Neural progenitor cell (in vitro differentiated cells): ENCODE results near the gene COMMD8. TPM values are rescaled to one million over a fixed set of nuclear protein-coding genes. Genes with fewer than 3 reads are reported as not detected.

Experiments used
- DNase-seq: peaks from one replicate; pipeline ENCODE4 v3.0.0-alpha.2; 2016; ENCODE audit warnings: low spot score
- H2AFZ ChIP-seq: fragments of 200-600 bp; sonication (generic); replicated peaks from 2 replicates; pipeline ENCODE4 v1.6.1; 2016; ENCODE audit warnings: antibody characterized with exemption
- H3F3A ChIP-seq: fragments of 200-600 bp; sonication (generic); 2 replicates; pipeline ENCODE4 v1.6.1; 2016; ENCODE audit warnings: antibody characterized with exemption, low read depth
- H3K27ac ChIP-seq: fragments of 200-600 bp; sonication (generic); 2 replicates; pipeline ENCODE4 v1.5.1; 2016; ENCODE audit warnings: mild to moderate bottlenecking
- H3K27me3 ChIP-seq: fragments of 200-600 bp; sonication (generic); 2 replicates; pipeline ENCODE4 v1.6.1; 2016; ENCODE audit warnings: mild to moderate bottlenecking, moderate library complexity
- H3K36me3 ChIP-seq: fragments of 200-600 bp; sonication (generic); 2 replicates; pipeline ENCODE4 v1.5.1; 2016
- H3K4me1 ChIP-seq: fragments of 200-600 bp; sonication (generic); 2 replicates; pipeline ENCODE4 v1.6.1; 2016; ENCODE audit warnings: mixed run types
- H3K4me2 ChIP-seq: fragments of 200-600 bp; sonication (generic); 2 replicates; pipeline ENCODE4 v1.6.1; 2016
- H3K4me3 ChIP-seq: fragments of 200-600 bp; sonication (generic); 2 replicates; pipeline ENCODE4 v1.5.1; 2016
- H3K79me2 ChIP-seq: fragments of 200-600 bp; sonication (generic); 2 replicates; pipeline ENCODE4 v1.6.1; 2016; ENCODE audit warnings: low read depth
- H3K9ac ChIP-seq: fragments of 200-600 bp; sonication (generic); 2 replicates; pipeline ENCODE4 v1.6.1; 2016
- H3K9me3 ChIP-seq: fragments of 200-600 bp; sonication (generic); 2 replicates; pipeline ENCODE4 v1.5.1; 2016; ENCODE audit warnings: low read depth
- H4K20me1 ChIP-seq: fragments of 200-600 bp; sonication (generic); 2 replicates; pipeline ENCODE4 v1.6.1; 2016; ENCODE audit warnings: low read depth
- H3K27ac Mint-ChIP-seq: 3 replicates; pipeline ENCODE4 v1.8.0; 2021; ENCODE audit warnings: mixed read lengths
- H3K27me3 Mint-ChIP-seq: 2 replicates; pipeline ENCODE4 v1.8.0; 2022; ENCODE audit warnings: low read depth, mild to moderate bottlenecking, inconsistent platforms, moderate library complexity, mixed read lengths; ENCODE audit not compliant: insufficient read depth
- H3K36me3 Mint-ChIP-seq: 3 replicates; pipeline ENCODE4 v1.8.0; 2021; ENCODE audit warnings: mixed read lengths
- H3K4me1 Mint-ChIP-seq: 3 replicates; pipeline ENCODE4 v1.8.0; 2021; ENCODE audit warnings: mixed read lengths
- H3K4me3 Mint-ChIP-seq: 3 replicates; pipeline ENCODE4 v1.8.0; 2021; ENCODE audit warnings: mild to moderate bottlenecking, moderate library complexity, mixed read lengths
- H3K9me3 Mint-ChIP-seq: 3 replicates; pipeline ENCODE4 v1.8.0; 2020; ENCODE audit warnings: mixed read lengths
- EZH2 ChIP-seq: fragments of 200-600 bp; sonication (generic); IDR thresholded peaks from 2 replicates; pipeline ENCODE4 v1.6.1; 2017; ENCODE audit warnings: antibody characterized with exemption, mild to moderate bottlenecking, moderate library complexity
- EZH2phosphoT487 ChIP-seq: fragments of 200-600 bp; sonication (generic); IDR thresholded peaks from 2 replicates; pipeline ENCODE4 v1.6.1; 2017; ENCODE audit warnings: antibody characterized with exemption
- total RNA-seq: library from RNA; depleted of rRNA; stranded (reverse); fragments of >200 nt; gene quantifications from 2 replicates; pipeline ENCODE4 v1.2.3, GENCODE V29; 2015; ENCODE audit warnings: low replicate concordance
- TF ChIP-seq, protein P1 (sequence below): fragments of 200-600 bp; sonication (generic); IDR thresholded peaks from 2 replicates; pipeline ENCODE4 v1.5.1; 2017; ENCODE audit warnings: antibody characterized with exemption, mild to moderate bottlenecking

Gene COMMD8
- total RNA-seq, 1 donor from 2014 or later = 46.1 TPM

GRCh38 chr4:47413521-47413920 lies 50.0 kb downstream of the COMMD8 start:
- no peaks in the 10 kb centered on the region for H3K27me3 Mint-ChIP-seq
- Histone ChIP-seq H3K36me3 (no peaks in the 10 kb centered on the region), H3K4me2 (no peak overlapping the region), H2AFZ (no peak overlapping the region), H3K9ac (no peak overlapping the region), H3K27ac (no peak overlapping the region), H3F3A (no peaks in the 10 kb centered on the region), H3K4me3 (no peak overlapping the region), H3K9me3 (no peaks in the 10 kb centered on the region), H4K20me1 (no peaks in the 10 kb centered on the region), H3K27me3 (no peaks in the 10 kb centered on the region), H3K79me2 (no peaks in the 10 kb centered on the region), H3K4me1 (no peaks in the 10 kb centered on the region)
- no peaks in the 10 kb centered on the region for H3K36me3 Mint-ChIP-seq
- peaks cover 25% of the 10 kb centered on the region for H3K4me1 Mint-ChIP-seq
- H3K27ac Mint-ChIP-seq = no peak overlapping the region
- H3K4me3 Mint-ChIP-seq = no peak overlapping the region
- DNase-seq = no peak
- TF ChIP-seq EZH2phosphoT487 (no peak), EZH2 (no peak)
- TF ChIP-seq, protein P1, sequence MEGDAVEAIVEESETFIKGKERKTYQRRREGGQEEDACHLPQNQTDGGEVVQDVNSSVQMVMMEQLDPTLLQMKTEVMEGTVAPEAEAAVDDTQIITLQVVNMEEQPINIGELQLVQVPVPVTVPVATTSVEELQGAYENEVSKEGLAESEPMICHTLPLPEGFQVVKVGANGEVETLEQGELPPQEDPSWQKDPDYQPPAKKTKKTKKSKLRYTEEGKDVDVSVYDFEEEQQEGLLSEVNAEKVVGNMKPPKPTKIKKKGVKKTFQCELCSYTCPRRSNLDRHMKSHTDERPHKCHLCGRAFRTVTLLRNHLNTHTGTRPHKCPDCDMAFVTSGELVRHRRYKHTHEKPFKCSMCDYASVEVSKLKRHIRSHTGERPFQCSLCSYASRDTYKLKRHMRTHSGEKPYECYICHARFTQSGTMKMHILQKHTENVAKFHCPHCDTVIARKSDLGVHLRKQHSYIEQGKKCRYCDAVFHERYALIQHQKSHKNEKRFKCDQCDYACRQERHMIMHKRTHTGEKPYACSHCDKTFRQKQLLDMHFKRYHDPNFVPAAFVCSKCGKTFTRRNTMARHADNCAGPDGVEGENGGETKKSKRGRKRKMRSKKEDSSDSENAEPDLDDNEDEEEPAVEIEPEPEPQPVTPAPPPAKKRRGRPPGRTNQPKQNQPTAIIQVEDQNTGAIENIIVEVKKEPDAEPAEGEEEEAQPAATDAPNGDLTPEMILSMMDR = no peak
- peaks cover 3% of the 10 kb centered on the region for H3K9me3 Mint-ChIP-seq

DNA sequence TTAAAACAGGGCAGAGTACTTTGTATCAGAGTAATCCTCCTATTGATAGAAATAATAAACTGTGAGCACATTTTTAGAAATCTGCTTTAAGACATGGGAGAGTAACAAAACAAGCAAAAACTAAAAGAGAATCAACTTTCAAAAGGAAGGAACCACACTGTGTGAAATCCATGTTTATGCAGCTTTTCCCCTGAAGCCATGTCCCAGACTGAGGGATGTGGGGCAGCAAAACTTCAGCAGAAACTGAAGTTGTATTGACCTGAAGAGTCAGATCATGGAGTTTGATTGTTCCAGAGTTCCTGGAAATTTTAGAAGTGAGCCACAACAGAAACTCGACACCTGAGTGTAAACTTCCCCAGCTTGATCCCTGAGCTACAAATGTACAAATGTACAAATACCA lies 53.2 kb downstream of the COMMD8 start:
- Mint-ChIP-seq H3K27me3 (no peaks in the 10 kb centered on the region), H3K27ac (no peak overlapping the region), H3K36me3 (no peaks in the 10 kb centered on the region), H3K4me3 (no peak overlapping the region), H3K4me1 (peaks cover 27% of the 10 kb centered on the region), H3K9me3 (no peaks in the 10 kb centered on the region)
- no peak overlapping the region for H3K4me3 ChIP-seq
- no peaks in the 10 kb centered on the region for H3K36me3 ChIP-seq
- no peak overlapping the region for H3K4me2 ChIP-seq
- no peak overlapping the region for H3K9ac ChIP-seq
- H2AFZ ChIP-seq = peak overlapping the region; percentile 77
- no peak for DNase-seq
- TF ChIP-seq EZH2phosphoT487 = no peak
- TF ChIP-seq, protein P1 = no peak
- H3K27me3 ChIP-seq = no peaks in the 10 kb centered on the region
- H3K79me2 ChIP-seq = no peaks in the 10 kb centered on the region
- peaks cover 5% of the 10 kb centered on the region for H3K4me1 ChIP-seq
- H4K20me1 ChIP-seq = no peaks in the 10 kb centered on the region
- H3K27ac ChIP-seq = no peak overlapping the region
- H3K9me3 ChIP-seq = no peaks in the 10 kb centered on the region
- H3F3A ChIP-seq = no peaks in the 10 kb centered on the region

DNA sequence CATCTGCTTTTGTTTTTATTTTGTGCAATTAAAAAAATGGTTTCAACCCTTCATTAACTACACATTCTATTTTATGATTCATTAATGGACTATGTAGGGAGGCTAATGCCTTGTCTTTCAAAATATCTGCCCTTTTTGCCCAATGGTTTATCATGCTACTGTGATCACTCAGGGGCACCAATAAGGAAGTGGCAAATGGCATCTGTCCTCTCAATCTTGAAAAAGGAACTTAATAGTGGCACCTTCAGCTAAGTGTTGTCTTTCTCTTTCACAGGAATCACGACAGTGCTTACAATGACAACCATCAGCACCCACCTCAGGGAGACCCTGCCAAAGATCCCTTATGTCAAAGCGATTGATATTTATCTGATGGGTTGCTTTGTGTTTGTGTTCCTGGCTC lies 57.1 kb downstream of the COMMD8 start:
- peaks cover 8% of the 10 kb centered on the region for H3K4me1 Mint-ChIP-seq
- Histone ChIP-seq H4K20me1 (no peaks in the 10 kb centered on the region), H3K27me3 (no peaks in the 10 kb centered on the region), H3K36me3 (no peaks in the 10 kb centered on the region), H3K27ac (no peak overlapping the region), H2AFZ (no peak overlapping the region), H3K79me2 (no peaks in the 10 kb centered on the region), H3K9ac (no peak overlapping the region), H3F3A (no peaks in the 10 kb centered on the region), H3K4me3 (no peak overlapping the region), H3K4me2 (no peak overlapping the region), H3K4me1 (peaks cover 5% of the 10 kb centered on the region), H3K9me3 (no peaks in the 10 kb centered on the region)
- H3K27ac Mint-ChIP-seq = no peak overlapping the region
- TF ChIP-seq EZH2 (no peak), EZH2phosphoT487 (no peak)
- TF ChIP-seq, protein P1 = no peak
- no peaks in the 10 kb centered on the region for H3K36me3 Mint-ChIP-seq
- H3K27me3 Mint-ChIP-seq = no peaks in the 10 kb centered on the region
- no peak overlapping the region for H3K4me3 Mint-ChIP-seq
- H3K9me3 Mint-ChIP-seq = no peaks in the 10 kb centered on the region
- no peak for DNase-seq

Other genes starting within 250 kb of the COMMD8 start
- gene ATP10D, start 21.6 kb upstream of the COMMD8 start, total RNA-seq = 5.2 and 8.1 TPM in 2 replicates